SK-N-SH (cell line): ENCODE results near the gene RASSF1. TPM values are rescaled to one million over a fixed set of nuclear protein-coding genes. Genes with fewer than 3 reads are reported as not detected.

ENCODE experiments used
- CTCF ChIA-PET: fragments of 300-600, 350-600 bp; formaldehyde crosslinking; extraction: SDS; loops from one replicate; lab custom pipeline; 2021; lab: Yijun Ruan, JAX
- POLR2A ChIA-PET: fragments of 350-600 bp; sonication (Branson Sonifier 250); formaldehyde crosslinking; extraction: SDS; loops from one replicate; lab custom pipeline; 2020; ENCODE audit warnings: antibody characterized with exemption, inconsistent platforms; lab: Yijun Ruan, JAX
- DNase-seq: peaks from one replicate; pipeline ENCODE4 v3.0.0; 2012
- H2AFZ ChIP-seq: fragments of 200-600 bp; sonication (generic); 2 replicates; pipeline ENCODE4 v1.8.1; 2016; ENCODE audit warnings: antibody characterized with exemption, mild to moderate bottlenecking, low read depth
- H3F3A ChIP-seq: fragments of 200-600 bp; sonication (generic); replicated peaks from 2 replicates; pipeline ENCODE3; 2016; ENCODE audit warnings: antibody characterized with exemption, mild to moderate bottlenecking; ENCODE audit not compliant: insufficient read depth
- H3K27ac ChIP-seq, 2 experiments: fragments of 200-500 bp in 1 of 2; fragments of 200-600 bp in 1 of 2; sonication (Bioruptor generic) in 1 of 2; sonication (generic), shearing (Covaris generic) in 1 of 2; 2 replicates each; pipeline versions ENCODE4 v1.5.1 to v1.6.1; 2014 to 2016; ENCODE audit warnings: low read depth in 2 of 2, inconsistent platforms in 1 of 2, low read length in 1 of 2, mild to moderate bottlenecking in 1 of 2, mixed read lengths in 1 of 2
- H3K27me3 ChIP-seq: fragments of 200-600 bp; sonication (generic), shearing (Covaris generic); 2 replicates; pipeline ENCODE4 v1.6.1; 2016; ENCODE audit warnings: mixed run types; ENCODE audit not compliant: insufficient read depth
- H3K36me3 ChIP-seq, 2 experiments: fragments of 200-500 bp in 1 of 2; fragments of 200-600 bp in 1 of 2; sonication (Bioruptor generic) in 1 of 2; sonication (generic) in 1 of 2; replicated peaks in 1 of 2; 2 replicates each; pipeline versions ENCODE3 to v1.5.1; 2014 to 2016; ENCODE audit warnings: low read length in 1 of 2, mild to moderate bottlenecking in 1 of 2; ENCODE audit not compliant: insufficient read depth in 2 of 2, control insufficient read depth in 1 of 2
- H3K4me1 ChIP-seq, 2 experiments: fragments of 200-500 bp in 1 of 2; fragments of 200-600 bp in 1 of 2; sonication (Bioruptor generic) in 1 of 2; sonication (generic), shearing (Covaris generic) in 1 of 2; 2 replicates each; pipeline versions ENCODE4 v1.5.1 to v1.6.1; 2014 to 2016; ENCODE audit warnings: low read depth in 1 of 2, low read length in 1 of 2, mixed run types in 1 of 2; ENCODE audit not compliant: insufficient read depth in 2 of 2, control insufficient read depth in 1 of 2
- H3K4me2 ChIP-seq: fragments of 200-600 bp; sonication (generic), shearing (Covaris generic); 2 replicates; pipeline ENCODE4 v1.6.1; 2017; ENCODE audit warnings: mixed run types
- H3K4me3 ChIP-seq, 2 experiments: fragments of 200-500 bp in 1 of 2; fragments of 200-600 bp in 1 of 2; sonication (Bioruptor generic) in 1 of 2; sonication (generic), shearing (Covaris generic) in 1 of 2; 2 replicates each; pipeline versions ENCODE4 v1.5.1 to v1.8.1; 2014 to 2016; ENCODE audit warnings: low read depth in 2 of 2, inconsistent platforms in 1 of 2, low read length in 1 of 2, mild to moderate bottlenecking in 1 of 2, mixed read lengths in 1 of 2, moderate library complexity in 1 of 2
- H3K79me2 ChIP-seq: fragments of 200-600 bp; sonication (generic); 2 replicates; pipeline ENCODE4 v1.8.1; 2017; ENCODE audit warnings: mild to moderate bottlenecking; ENCODE audit not compliant: insufficient read depth
- H3K9ac ChIP-seq: fragments of 200-600 bp; sonication (generic); 2 replicates; pipeline ENCODE4 v1.6.1; 2017; ENCODE audit warnings: mixed run types
- H3K9me2 ChIP-seq: fragments of 200-600 bp; sonication (generic); 2 replicates; pipeline ENCODE4 v1.6.1; 2017; ENCODE audit warnings: mixed run types
- H3K9me3 ChIP-seq: fragments of 200-600 bp; sonication (generic); 2 replicates; pipeline ENCODE4 v1.6.1; 2017; ENCODE audit warnings: mixed run types, mild to moderate bottlenecking, moderate library complexity
- H4K20me1 ChIP-seq: fragments of 200-600 bp; sonication (generic); 2 replicates; pipeline ENCODE4 v1.6.1; 2017; ENCODE audit warnings: mild to moderate bottlenecking, mixed run types; ENCODE audit not compliant: insufficient read depth
- CHD2 ChIP-seq: fragments of 150-350 bp; IDR thresholded peaks from 2 replicates; pipeline ENCODE4 v1.6.1; 2018; ENCODE audit warnings: low read length; ENCODE audit not compliant: partially characterized antibody
- ELF1 ChIP-seq: IDR thresholded peaks from 2 replicates; pipeline ENCODE4 v1.4.0; 2012
- EZH2phosphoT487 ChIP-seq: fragments of 200-600 bp; sonication (generic); IDR thresholded peaks from 2 replicates; pipeline ENCODE4 v1.6.1; 2017; ENCODE audit warnings: low read depth, mixed run types, mild to moderate bottlenecking, antibody characterized with exemption, moderate library complexity, borderline replicate concordance
- FOXJ3 ChIP-seq: sonication (generic); formaldehyde crosslinking; IDR thresholded peaks from 2 replicates; pipeline ENCODE4 v1.5.1; 2020; ENCODE audit warnings: mild to moderate bottlenecking, missing genetic modification reagents
- FOXM1 ChIP-seq: IDR thresholded peaks from 2 replicates; pipeline ENCODE4 v1.4.0; 2012; ENCODE audit warnings: low read depth, mild to moderate bottlenecking
- GABPA ChIP-seq: IDR thresholded peaks from 2 replicates; pipeline ENCODE4 v1.4.0; 2012; ENCODE audit warnings: low read depth, mild to moderate bottlenecking
- GATA2 ChIP-seq: sonication (generic); formaldehyde crosslinking; IDR thresholded peaks from 2 replicates; pipeline ENCODE4 v1.5.0; 2020; ENCODE audit warnings: mild to moderate bottlenecking, missing genetic modification reagents
- JUND ChIP-seq: IDR thresholded peaks from 2 replicates; pipeline ENCODE4 v1.4.0; 2012
- MEF2A ChIP-seq: IDR thresholded peaks from 2 replicates; pipeline ENCODE4 v1.4.0; 2012; ENCODE audit warnings: low read depth, borderline replicate concordance
- NFIC ChIP-seq: IDR thresholded peaks from 2 replicates; pipeline ENCODE4 v1.4.0; 2012; ENCODE audit warnings: borderline replicate concordance
- NRF1 ChIP-seq: IDR thresholded peaks from 2 replicates; pipeline ENCODE4 v1.6.1; 2012; ENCODE audit warnings: low read depth, mild to moderate bottlenecking, low read length
- POLR2AphosphoS5 ChIP-seq: IDR thresholded peaks from 2 replicates; pipeline ENCODE4 v1.6.1; 2012; ENCODE audit warnings: low read depth, low read length
- RCOR1 ChIP-seq: fragments of 150-350 bp; IDR thresholded peaks from 2 replicates; pipeline ENCODE4 v1.6.1; 2017; ENCODE audit warnings: antibody characterized with exemption, low read length
- RFX5 ChIP-seq: IDR thresholded peaks from 2 replicates; pipeline ENCODE4 v1.6.1; 2012; ENCODE audit warnings: mild to moderate bottlenecking, improper control_type of control experiment, low read length
- RXRA ChIP-seq: IDR thresholded peaks from 2 replicates; pipeline ENCODE4 v1.4.0; 2012; ENCODE audit warnings: low read depth, mild to moderate bottlenecking, borderline replicate concordance
- SMC3 ChIP-seq: IDR thresholded peaks from 2 replicates; pipeline ENCODE4 v1.6.1; 2012; ENCODE audit warnings: low read depth, low read length, improper control_type of control experiment
- TAF1 ChIP-seq: IDR thresholded peaks from 2 replicates; pipeline ENCODE4 v1.6.1; 2012; ENCODE audit warnings: low read depth, mild to moderate bottlenecking, low read length, moderate library complexity, borderline replicate concordance
- TCF12 ChIP-seq: IDR thresholded peaks from 2 replicates; pipeline ENCODE4 v1.4.0; 2012
- WGBS: methylation state at CpG from one replicate; pipeline ENCODE4 v1.1.6; 2017; ENCODE audit warnings: low lambda C conversion rate; 5-methylcytosine and 5-hydroxymethylcytosine counted together
- polyA plus RNA-seq, 3 experiments: library from polyadenylated mRNA; depleted of rRNA; stranded (reverse); fragments of >200 nt; gene quantifications; 2 replicates each; pipeline ENCODE4 v1.2.3, GENCODE V29; 2012
- TF ChIP-seq, protein P1 (sequence below): fragments of 150-350 bp; IDR thresholded peaks from 2 replicates; pipeline ENCODE4 v1.6.1; 2016; ENCODE audit warnings: mild to moderate bottlenecking, low read depth, low read length
- TF ChIP-seq, protein P2 (sequence below): IDR thresholded peaks from 2 replicates; pipeline ENCODE4 v1.4.0; 2012; ENCODE audit warnings: low read depth
- TF ChIP-seq, protein P3 (sequence below): fragments of 200-600 bp; sonication (generic); IDR thresholded peaks from 2 replicates; pipeline ENCODE4 v1.6.1; 2017; ENCODE audit warnings: antibody characterized with exemption, mild to moderate bottlenecking, moderate library complexity
- TF ChIP-seq, protein P4 (sequence below): IDR thresholded peaks from 2 replicates; pipeline ENCODE4 v1.4.0; 2012; ENCODE audit warnings: low read depth, borderline replicate concordance

RASSF1 gene
- polyA plus RNA-seq, 1 of the 3 experiments (the other 2 are of a cell fraction): 28.1 TPM

DNA sequence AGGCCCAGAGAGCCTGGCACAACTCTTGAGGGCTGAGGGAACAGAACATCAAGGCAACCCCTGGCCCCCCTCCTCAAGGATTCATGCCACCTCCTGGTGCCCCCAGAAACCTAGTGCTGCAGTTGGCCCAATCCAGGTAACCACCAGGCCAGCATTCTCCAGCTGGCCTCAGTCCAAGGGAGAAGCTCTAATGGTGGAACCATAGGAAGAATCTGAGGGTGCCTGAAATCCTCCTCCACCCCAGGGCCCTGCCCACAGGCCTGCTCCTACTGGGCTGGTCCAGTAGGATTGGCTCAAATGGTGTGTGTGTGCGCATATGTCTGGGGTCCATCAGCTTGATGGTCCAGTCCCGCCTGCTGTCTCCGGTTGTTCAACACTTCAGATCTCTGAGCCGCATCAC lies 25.8 kb downstream of the RASSF1 start:
- H3K4me1 ChIP-seq: peaks cover 0 to 21% of the 10 kb centered on the region in 2 experiments; a peak in 1 of 4 replicates
- H3K79me2 ChIP-seq: peaks cover 27% of the 10 kb centered on the region
- no peaks in the 10 kb centered on the region for H3K27me3 ChIP-seq
- H2AFZ ChIP-seq: no peak overlapping the region
- H3F3A ChIP-seq: peaks cover 11% of the 10 kb centered on the region
- H3K9ac ChIP-seq: no peak overlapping the region
- TF ChIP-seq POLR2AphosphoS5 (no peak), ELF1 (no peak), CHD2 (no peak), JUND (no peak), TCF12 (no peak), EZH2phosphoT487 (no peak), RXRA (no peak), SMC3 (no peak), TAF1 (no peak), MEF2A (no peak), RCOR1 (no peak), NRF1 (no peak), NFIC (no peak), GATA2 (CRISPR knock-in tag) (no peak), FOXM1 (no peak), RFX5 (no peak), GABPA (no peak), FOXJ3 (no peak)
- TF ChIP-seq, protein P1, sequence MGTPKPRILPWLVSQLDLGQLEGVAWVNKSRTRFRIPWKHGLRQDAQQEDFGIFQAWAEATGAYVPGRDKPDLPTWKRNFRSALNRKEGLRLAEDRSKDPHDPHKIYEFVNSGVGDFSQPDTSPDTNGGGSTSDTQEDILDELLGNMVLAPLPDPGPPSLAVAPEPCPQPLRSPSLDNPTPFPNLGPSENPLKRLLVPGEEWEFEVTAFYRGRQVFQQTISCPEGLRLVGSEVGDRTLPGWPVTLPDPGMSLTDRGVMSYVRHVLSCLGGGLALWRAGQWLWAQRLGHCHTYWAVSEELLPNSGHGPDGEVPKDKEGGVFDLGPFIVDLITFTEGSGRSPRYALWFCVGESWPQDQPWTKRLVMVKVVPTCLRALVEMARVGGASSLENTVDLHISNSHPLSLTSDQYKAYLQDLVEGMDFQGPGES: no peak
- TF ChIP-seq, protein P2, sequence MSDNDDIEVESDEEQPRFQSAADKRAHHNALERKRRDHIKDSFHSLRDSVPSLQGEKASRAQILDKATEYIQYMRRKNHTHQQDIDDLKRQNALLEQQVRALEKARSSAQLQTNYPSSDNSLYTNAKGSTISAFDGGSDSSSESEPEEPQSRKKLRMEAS: no peak
- TF ChIP-seq, all 33 proteins: peak for 0
- POLR2A ChIA-PET: interaction anchor here (1.0 to 1.5 kb wide), 3 partner anchors 13 to 254 kb away, joined by 4 read pairs; partner anchors contain the start of genes HEMK1, HYAL3, NAA80 and TUSC2
- no peaks in the 10 kb centered on the region for H3K9me3 ChIP-seq
- H3K27ac ChIP-seq: no peak overlapping the region
- CTCF ChIA-PET: interaction anchor here (0.8 to 1.0 kb wide), 2 partner anchors 9 to 123 kb away, joined by 3 read pairs; no protein-coding TSS in a partner anchor
- H3K9me2 ChIP-seq: no peaks in the 10 kb centered on the region
- no peak for DNase-seq
- no peak overlapping the region for H3K4me2 ChIP-seq
- 100% methylated on average over 3 of the region's 4 CpGs for WGBS
- no peaks in the 10 kb centered on the region for H4K20me1 ChIP-seq
- H3K4me3 ChIP-seq: no peak overlapping the region
- H3K36me3 ChIP-seq: peaks cover 15 to 27% of the 10 kb centered on the region in 2 experiments

DNA sequence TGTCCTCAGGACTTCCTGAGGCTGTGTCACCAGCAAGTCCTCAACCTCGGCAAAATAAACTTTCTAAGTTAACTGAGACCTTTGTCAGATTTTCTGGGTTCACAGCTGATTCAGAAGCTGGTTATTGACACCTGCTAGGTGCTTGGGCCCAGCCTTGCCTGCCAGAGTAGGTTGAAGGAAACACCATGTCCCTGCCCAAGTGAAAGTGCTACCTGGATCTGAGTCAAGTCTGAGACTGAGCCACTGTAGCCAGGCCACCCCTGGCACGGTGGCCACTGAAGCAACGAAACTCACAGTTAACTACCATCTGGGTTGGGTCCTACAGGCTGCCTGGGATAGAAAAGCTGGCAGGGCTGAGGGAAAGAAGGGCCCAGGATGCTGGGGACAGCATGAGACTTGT lies 26.3 kb downstream of the RASSF1 start:
- Histone ChIP-seq H3K27ac (no peak overlapping the region), H3F3A (peaks cover 14% of the 10 kb centered on the region), H3K36me3 (peaks cover 15 to 23% of the 10 kb centered on the region in 2 experiments), H3K27me3 (no peaks in the 10 kb centered on the region), H4K20me1 (no peaks in the 10 kb centered on the region), H3K4me3 (no peak overlapping the region), H3K9ac (no peak overlapping the region), H3K4me2 (no peak overlapping the region), H3K79me2 (peaks cover 22% of the 10 kb centered on the region), H3K4me1 (peaks cover 0 to 16% of the 10 kb centered on the region in 2 experiments; a peak in 1 of 4 replicates), H3K9me3 (peaks cover 1% of the 10 kb centered on the region; the same call in 1 of the 2 replicates), H2AFZ (no peak overlapping the region), H3K9me2 (no peaks in the 10 kb centered on the region)
- WGBS: 100% methylated on average over 1 of the region's 3 CpGs
- POLR2A ChIA-PET: interaction anchor here (1.1 to 1.5 kb wide), 2 partner anchors 15 to 255 kb away, joined by 4 read pairs; partner anchors contain the start of genes HEMK1, HYAL3 and NAA80
- DNase-seq: no peak
- CTCF ChIA-PET: interaction anchor here (1.0 to 1.3 kb wide), 2 partner anchors 10 to 122 kb away, joined by 3 to 5 read pairs; no protein-coding TSS in a partner anchor
- TF ChIP-seq EZH2phosphoT487: no peak
- no peak for TF ChIP-seq MEF2A
- TF ChIP-seq, protein P3, sequence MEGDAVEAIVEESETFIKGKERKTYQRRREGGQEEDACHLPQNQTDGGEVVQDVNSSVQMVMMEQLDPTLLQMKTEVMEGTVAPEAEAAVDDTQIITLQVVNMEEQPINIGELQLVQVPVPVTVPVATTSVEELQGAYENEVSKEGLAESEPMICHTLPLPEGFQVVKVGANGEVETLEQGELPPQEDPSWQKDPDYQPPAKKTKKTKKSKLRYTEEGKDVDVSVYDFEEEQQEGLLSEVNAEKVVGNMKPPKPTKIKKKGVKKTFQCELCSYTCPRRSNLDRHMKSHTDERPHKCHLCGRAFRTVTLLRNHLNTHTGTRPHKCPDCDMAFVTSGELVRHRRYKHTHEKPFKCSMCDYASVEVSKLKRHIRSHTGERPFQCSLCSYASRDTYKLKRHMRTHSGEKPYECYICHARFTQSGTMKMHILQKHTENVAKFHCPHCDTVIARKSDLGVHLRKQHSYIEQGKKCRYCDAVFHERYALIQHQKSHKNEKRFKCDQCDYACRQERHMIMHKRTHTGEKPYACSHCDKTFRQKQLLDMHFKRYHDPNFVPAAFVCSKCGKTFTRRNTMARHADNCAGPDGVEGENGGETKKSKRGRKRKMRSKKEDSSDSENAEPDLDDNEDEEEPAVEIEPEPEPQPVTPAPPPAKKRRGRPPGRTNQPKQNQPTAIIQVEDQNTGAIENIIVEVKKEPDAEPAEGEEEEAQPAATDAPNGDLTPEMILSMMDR: no peak
- no peak for TF ChIP-seq ELF1
- no peak for TF ChIP-seq RCOR1
- TF ChIP-seq, protein P4, sequence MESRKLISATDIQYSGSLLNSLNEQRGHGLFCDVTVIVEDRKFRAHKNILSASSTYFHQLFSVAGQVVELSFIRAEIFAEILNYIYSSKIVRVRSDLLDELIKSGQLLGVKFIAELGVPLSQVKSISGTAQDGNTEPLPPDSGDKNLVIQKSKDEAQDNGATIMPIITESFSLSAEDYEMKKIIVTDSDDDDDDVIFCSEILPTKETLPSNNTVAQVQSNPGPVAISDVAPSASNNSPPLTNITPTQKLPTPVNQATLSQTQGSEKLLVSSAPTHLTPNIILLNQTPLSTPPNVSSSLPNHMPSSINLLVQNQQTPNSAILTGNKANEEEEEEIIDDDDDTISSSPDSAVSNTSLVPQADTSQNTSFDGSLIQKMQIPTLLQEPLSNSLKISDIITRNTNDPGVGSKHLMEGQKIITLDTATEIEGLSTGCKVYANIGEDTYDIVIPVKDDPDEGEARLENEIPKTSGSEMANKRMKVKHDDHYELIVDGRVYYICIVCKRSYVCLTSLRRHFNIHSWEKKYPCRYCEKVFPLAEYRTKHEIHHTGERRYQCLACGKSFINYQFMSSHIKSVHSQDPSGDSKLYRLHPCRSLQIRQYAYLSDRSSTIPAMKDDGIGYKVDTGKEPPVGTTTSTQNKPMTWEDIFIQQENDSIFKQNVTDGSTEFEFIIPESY: no peak
